RWPE1 (cell line): ENCODE results near the gene CTIF.

Source experiments
- CTCF ChIA-PET: fragments of 350-600 bp; sonication (Branson Sonifier 250); formaldehyde crosslinking; extraction: SDS; loops from one replicate; lab custom pipeline; 2021; lab: Yijun Ruan, JAX
- POLR2A ChIA-PET: fragments of 400-600 bp; formaldehyde crosslinking; extraction: SDS; loops from one replicate; lab custom pipeline; 2020; ENCODE audit warnings: antibody characterized with exemption; ENCODE audit not compliant: low non-redundant PET; lab: Yijun Ruan, JAX
- DNase-seq: peaks from one replicate; pipeline ENCODE4 v3.0.0; 2012; ENCODE audit warnings: low spot score
- H3K27ac ChIP-seq: fragments of 450-650 bp; 2 replicates; pipeline ENCODE4 v1.5.1; 2017
- TF ChIP-seq, protein P1 (sequence below): fragments of 450-650 bp; conservative IDR thresholded peaks from 2 replicates; pipeline ENCODE4 v1.5.1; 2017; ENCODE audit warnings: low read depth, mild to moderate bottlenecking

The CTIF gene

DNA sequence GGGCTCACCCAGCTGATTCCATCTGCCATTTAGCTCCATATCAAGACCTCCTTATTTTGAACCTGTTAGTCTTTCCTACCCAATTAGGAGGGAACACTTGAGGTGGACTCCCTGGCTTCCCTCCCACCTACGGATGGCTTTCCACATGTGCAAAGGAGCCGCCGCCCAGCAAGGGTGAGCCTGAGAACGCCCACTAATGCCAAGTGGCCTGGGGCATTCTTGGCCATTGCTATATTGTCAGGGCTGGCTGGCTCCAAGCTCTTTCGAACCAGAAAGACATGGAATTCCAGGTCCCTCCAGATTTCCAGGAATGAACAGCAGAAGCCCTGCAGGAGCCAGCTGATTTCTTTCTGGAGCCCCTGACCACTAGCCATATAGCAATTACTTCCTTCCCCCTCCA lies 215.7 kb downstream of the CTIF start:
- ChIA-PET CTCF (no interaction called here), POLR2A (no interaction called here)
- TF ChIP-seq, protein P1, sequence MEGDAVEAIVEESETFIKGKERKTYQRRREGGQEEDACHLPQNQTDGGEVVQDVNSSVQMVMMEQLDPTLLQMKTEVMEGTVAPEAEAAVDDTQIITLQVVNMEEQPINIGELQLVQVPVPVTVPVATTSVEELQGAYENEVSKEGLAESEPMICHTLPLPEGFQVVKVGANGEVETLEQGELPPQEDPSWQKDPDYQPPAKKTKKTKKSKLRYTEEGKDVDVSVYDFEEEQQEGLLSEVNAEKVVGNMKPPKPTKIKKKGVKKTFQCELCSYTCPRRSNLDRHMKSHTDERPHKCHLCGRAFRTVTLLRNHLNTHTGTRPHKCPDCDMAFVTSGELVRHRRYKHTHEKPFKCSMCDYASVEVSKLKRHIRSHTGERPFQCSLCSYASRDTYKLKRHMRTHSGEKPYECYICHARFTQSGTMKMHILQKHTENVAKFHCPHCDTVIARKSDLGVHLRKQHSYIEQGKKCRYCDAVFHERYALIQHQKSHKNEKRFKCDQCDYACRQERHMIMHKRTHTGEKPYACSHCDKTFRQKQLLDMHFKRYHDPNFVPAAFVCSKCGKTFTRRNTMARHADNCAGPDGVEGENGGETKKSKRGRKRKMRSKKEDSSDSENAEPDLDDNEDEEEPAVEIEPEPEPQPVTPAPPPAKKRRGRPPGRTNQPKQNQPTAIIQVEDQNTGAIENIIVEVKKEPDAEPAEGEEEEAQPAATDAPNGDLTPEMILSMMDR, result no peak
- DNase-seq, result no peak
- H3K27ac ChIP-seq, result no peak overlapping the region

DNA sequence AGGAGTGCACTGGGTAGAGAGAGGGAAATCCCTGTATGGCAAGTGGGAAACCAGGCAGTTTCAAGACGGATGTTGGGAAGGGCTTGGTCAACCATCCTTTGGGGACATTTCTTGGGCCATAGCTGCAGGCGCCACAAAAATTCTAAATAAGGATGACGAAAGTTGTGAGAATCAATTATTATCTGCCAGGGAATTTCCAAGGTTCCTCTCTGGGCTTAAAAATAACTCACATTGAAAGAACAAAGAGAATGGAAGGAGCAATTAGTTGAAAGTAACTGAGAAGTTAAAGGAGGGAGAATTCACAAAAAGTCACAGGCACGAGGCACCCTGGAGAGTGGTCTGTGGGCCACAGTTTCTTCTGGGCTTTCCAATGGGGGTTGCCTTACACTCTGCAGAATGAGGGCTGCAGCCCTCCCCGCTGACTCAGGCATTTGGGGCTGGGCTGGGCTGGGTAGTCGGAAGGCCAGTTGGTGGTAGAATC lies 216.2 kb downstream of the CTIF start:
- no peak for DNase-seq
- CTCF ChIA-PET, result no interaction called here
- POLR2A ChIA-PET, result no interaction called here
- no peak overlapping the region for H3K27ac ChIP-seq
- TF ChIP-seq, protein P1, result no peak

DNA sequence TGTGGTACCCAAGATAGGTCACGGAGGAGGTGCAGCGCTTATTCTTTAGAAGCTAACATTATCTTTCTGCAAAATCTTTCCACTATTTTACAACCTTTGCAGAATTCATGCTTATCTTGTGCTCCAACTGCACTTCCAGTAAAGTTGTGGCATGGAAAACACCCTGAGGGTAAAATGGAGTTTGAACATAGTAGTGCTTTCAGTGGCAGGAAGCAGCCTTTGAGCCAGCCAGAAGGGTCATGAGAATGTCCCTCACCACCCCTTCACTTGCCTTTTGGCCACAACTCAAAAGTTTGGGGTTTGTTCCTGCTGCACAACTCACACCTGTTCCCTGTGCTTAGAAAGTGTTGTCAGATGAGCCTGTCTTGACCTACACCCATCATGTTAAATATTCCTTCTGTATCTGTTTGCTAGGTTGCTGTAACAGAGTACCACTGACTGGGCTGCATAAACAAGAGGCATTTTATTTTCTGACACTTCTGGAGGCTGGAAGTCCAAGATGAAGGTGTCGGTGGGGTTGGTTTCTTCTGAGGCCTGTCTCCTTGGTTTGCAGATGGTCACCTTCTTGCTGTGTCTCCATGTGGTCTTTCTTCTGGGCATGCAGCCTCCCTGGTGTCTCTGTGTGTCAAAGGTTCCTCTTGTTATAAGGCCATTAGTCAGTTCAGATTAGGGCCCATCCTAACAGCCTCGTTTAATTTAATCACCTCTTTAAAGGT lies 217.8 kb downstream of the CTIF start:
- CTCF ChIA-PET, result no interaction called here
- TF ChIP-seq, protein P1, result no peak
- H3K27ac ChIP-seq, result no peak overlapping the region
- POLR2A ChIA-PET, result no interaction called here
- DNase-seq, result no peak

DNA sequence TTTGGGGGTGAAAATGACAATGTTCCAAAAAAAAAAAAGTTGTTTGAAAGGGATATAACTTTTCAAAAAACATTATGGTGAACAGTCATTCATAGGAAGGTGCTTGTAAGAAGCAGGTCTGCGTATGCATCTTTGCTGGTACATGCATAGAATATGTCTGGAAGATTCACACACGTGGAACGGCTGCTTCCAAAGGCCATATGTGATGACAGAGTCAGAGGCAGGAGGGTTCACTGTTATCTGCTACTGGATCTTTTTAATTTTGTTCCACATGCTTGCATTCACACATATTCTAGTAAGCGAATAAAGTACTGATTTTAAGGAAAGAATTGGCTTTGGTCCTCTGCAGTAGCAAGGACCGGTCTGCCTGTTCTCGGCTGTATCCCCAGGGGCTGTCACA lies 218.5 kb downstream of the CTIF start:
- TF ChIP-seq, protein P1, result no peak
- DNase-seq, result no peak
- CTCF ChIA-PET, result no interaction called here
- H3K27ac ChIP-seq, result no peak overlapping the region
- POLR2A ChIA-PET, result no interaction called here

DNA sequence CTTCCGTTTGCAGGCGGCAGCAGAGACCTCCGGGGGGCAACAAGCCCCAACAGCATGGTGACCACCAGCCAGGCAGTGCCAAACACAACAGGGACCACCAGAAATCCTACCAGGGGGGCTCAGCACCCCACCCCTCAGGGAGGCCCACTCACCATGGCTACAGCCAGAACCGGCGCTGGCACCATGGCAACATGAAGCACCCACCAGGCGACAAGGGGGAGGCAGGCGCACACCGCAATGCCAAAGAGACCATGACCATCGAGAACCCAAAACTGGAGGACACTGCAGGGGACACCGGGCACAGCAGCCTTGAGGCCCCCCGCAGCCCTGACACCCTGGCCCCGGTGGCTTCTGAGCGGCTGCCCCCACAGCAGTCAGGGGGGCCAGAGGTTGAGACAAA lies 219.1 kb downstream of the CTIF start:
- no peak overlapping the region for H3K27ac ChIP-seq
- DNase-seq, result no peak
- POLR2A ChIA-PET, result no interaction called here
- CTCF ChIA-PET, result no interaction called here
- TF ChIP-seq, protein P1, result no peak

DNA sequence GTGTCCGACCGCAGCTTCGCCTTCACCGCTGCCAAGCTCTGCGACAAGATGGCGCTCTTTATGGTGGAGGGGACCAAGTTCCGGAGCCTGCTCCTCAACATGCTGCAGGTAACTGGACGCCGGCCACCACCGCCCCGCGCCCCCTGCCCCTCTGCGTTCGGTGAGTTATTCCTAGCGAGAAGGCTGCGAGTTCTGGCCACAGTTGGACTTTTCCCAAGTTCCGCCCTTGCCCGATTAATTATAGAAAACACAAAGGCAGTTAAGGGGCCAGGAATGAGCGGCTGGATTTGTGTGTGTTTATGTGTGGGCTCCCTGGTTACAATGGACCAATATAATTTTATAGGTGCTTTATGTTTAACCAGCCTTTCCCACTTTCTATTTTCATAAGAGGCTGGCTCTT lies 222.8 kb downstream of the CTIF start:
- ChIA-PET POLR2A (no interaction called here), CTCF (no interaction called here)
- TF ChIP-seq, protein P1, result no peak
- H3K27ac ChIP-seq, result no peak overlapping the region
- DNase-seq, result no peak
